Peyer's patch (tissue), 4 donors: ENCODE data around the gene PSPH. TPM values are rescaled to one million over a fixed set of nuclear protein-coding genes. Genes with fewer than 3 reads are reported as not detected.

Source experiments
- DNase-seq, 3 donors: peaks; one replicate each; pipeline ENCODE4 v3.0.0-alpha.2; 2017 to 2019
- H3K27ac ChIP-seq, 4 donors: fragments of 200-600 bp; sonication (generic); one replicate each; pipeline ENCODE4 v1.5.1; 2016 to 2019
- H3K27me3 ChIP-seq, 2 donors: fragments of 200-600 bp; sonication (generic); one replicate each; pipeline ENCODE4 v1.5.1; 2019
- H3K36me3 ChIP-seq, 3 donors: fragments of 200-600 bp; sonication (generic); one replicate each; pipeline ENCODE4 v1.5.1; 2016 to 2019
- H3K4me1 ChIP-seq, 4 donors: fragments of 200-600 bp; sonication (generic); one replicate each; pipeline ENCODE4 v1.5.1; 2016 to 2019
- H3K4me3 ChIP-seq, 4 donors: fragments of 200-600 bp; sonication (generic); 1 replicate in 3 of 4; 2 replicates in 1 of 4; pipeline ENCODE4 v1.5.1; 2016 to 2019; ENCODE audit warnings: mild to moderate bottlenecking in 1 of 4
- H3K9me3 ChIP-seq, 4 donors: fragments of 200-600 bp; sonication (generic); one replicate each; pipeline ENCODE4 v1.5.1; 2016 to 2019; ENCODE audit warnings: mild to moderate bottlenecking in 1 of 4
- CTCF ChIP-seq, 6 experiments: fragments of 450-650 bp in 4 of 6; fragments of 200-600 bp in 2 of 6; sonication (generic) in 1 of 6; IDR thresholded peaks; one replicate each; pipeline ENCODE4 v1.5.1; 2017 to 2019; ENCODE audit warnings: antibody characterized with exemption in 6 of 6, mild to moderate bottlenecking in 3 of 6, moderate library complexity in 1 of 6
- POLR2A ChIP-seq, 2 donors: fragments of 450-650 bp; IDR thresholded peaks; one replicate each; pipeline ENCODE4 v1.5.1; 2017; ENCODE audit warnings: antibody characterized with exemption in 2 of 2, mild to moderate bottlenecking in 2 of 2, moderate library complexity in 2 of 2
- total RNA-seq, 4 donors: library from RNA; depleted of rRNA; stranded (reverse); fragments of >200 nt; gene quantifications; one replicate each; pipeline ENCODE4 v1.1.0, GENCODE V29; 2016

PSPH gene
- total RNA-seq, 4 donors from 2014 or later, result 12.3 to 25.6 (median 16.1) TPM

GRCh38 chr7:56003749-56004148 lies 47.5 kb downstream of the PSPH start:
- no peaks in the 10 kb centered on the region for H3K27me3 ChIP-seq
- DNase-seq, result no peak
- no peak overlapping the region for H3K27ac ChIP-seq
- H3K4me3 ChIP-seq, result no peak overlapping the region
- H3K9me3 ChIP-seq, result no peaks in the 10 kb centered on the region
- peaks cover 0 to 12% (median 0%) of the 10 kb centered on the region in 3 donors for H3K36me3 ChIP-seq
- TF ChIP-seq CTCF (IDR thresholded peaks at IDR 0.05) (no peak), POLR2A (IDR thresholded peaks at IDR 0.05) (no peak)
- H3K4me1 ChIP-seq, result no peaks in the 10 kb centered on the region

- H3K4me1 ChIP-seq, result no peaks in the 10 kb centered on the region
- TF ChIP-seq POLR2A (IDR thresholded peaks at IDR 0.05) (no peak), CTCF (IDR thresholded peaks at IDR 0.05) (no peak)
- H3K27me3 ChIP-seq, result no peaks in the 10 kb centered on the region
- no peaks in the 10 kb centered on the region for H3K9me3 ChIP-seq
- H3K27ac ChIP-seq, result no peak overlapping the region
- DNase-seq, result no peak
- no peak overlapping the region for H3K4me3 ChIP-seq
- peaks cover 0 to 64% (median 0%) of the 10 kb centered on the region in 3 donors for H3K36me3 ChIP-seq
Measured at GRCh38 chr7:55996856-55997500, 54.3 kb downstream of the PSPH start.

- Histone ChIP-seq H3K36me3 (peaks cover 0 to 69% (median 0%) of the 10 kb centered on the region in 3 donors), H3K4me3 (no peak overlapping the region), H3K27ac (no peak overlapping the region), H3K9me3 (no peaks in the 10 kb centered on the region), H3K27me3 (no peaks in the 10 kb centered on the region), H3K4me1 (no peaks in the 10 kb centered on the region)
- TF ChIP-seq POLR2A (IDR thresholded peaks at IDR 0.05), result no peak
- no peak for TF ChIP-seq CTCF (IDR thresholded peaks at IDR 0.05)
- DNase-seq, result no peak
Measured at GRCh38 chr7:55992346-55992745, 58.9 kb downstream of the PSPH start.

GRCh38 chr7:55983537-55983936 lies 67.7 kb downstream of the PSPH start:
- Histone ChIP-seq H3K36me3 (peaks cover 0 to 93% (median 0%) of the 10 kb centered on the region in 3 donors), H3K4me3 (no peak overlapping the region), H3K27me3 (no peaks in the 10 kb centered on the region), H3K27ac (no peak overlapping the region), H3K4me1 (no peaks in the 10 kb centered on the region), H3K9me3 (no peaks in the 10 kb centered on the region)
- no peak for DNase-seq
- TF ChIP-seq CTCF (IDR thresholded peaks at IDR 0.05), result no peak
- TF ChIP-seq POLR2A (IDR thresholded peaks at IDR 0.05), result no peak

GRCh38 chr7:55980266-55980665 lies 71.0 kb downstream of the PSPH start:
- TF ChIP-seq CTCF (IDR thresholded peaks at IDR 0.05) (no peak), POLR2A (IDR thresholded peaks at IDR 0.05) (no peak)
- no peak for DNase-seq

More at GRCh38 chr7:55980266-55980665, 71.0 kb downstream of the PSPH start:
- H3K4me1 ChIP-seq, result no peaks in the 10 kb centered on the region
- H3K9me3 ChIP-seq, result no peaks in the 10 kb centered on the region
- H3K36me3 ChIP-seq, result peaks cover 0 to 73% (median 0%) of the 10 kb centered on the region in 3 donors
- H3K27ac ChIP-seq, result no peak overlapping the region
- no peaks in the 10 kb centered on the region for H3K27me3 ChIP-seq
- H3K4me3 ChIP-seq, result no peak overlapping the region
